Fibroblast of lung (primary cell): ENCODE results near the gene NFKBIL1. TPM values are rescaled to one million over a fixed set of nuclear protein-coding genes. Genes with fewer than 3 reads are reported as not detected.
"Not testable (repeated sequence)": the region's sequence is repeated elsewhere in the genome, so short reads cannot be mapped to it uniquely, and the experiment has no call there.

Source experiments
- DNase-seq, 2 donors: peaks; one replicate each; pipeline versions ENCODE4 v3.0.0 to v3.0.0-alpha.2; 2010; ENCODE audit warnings: low read depth in 2 of 2
- H2AFZ ChIP-seq: 2 replicates; pipeline ENCODE4 v1.5.1; 2012; ENCODE audit warnings: low read length, control low read depth, inconsistent platforms
- H3K27ac ChIP-seq: 2 replicates; pipeline ENCODE4 v1.5.1; 2011; ENCODE audit warnings: low read length, control low read depth; ENCODE audit not compliant: insufficient read depth
- H3K27me3 ChIP-seq: 2 replicates; pipeline ENCODE4 v1.5.1; 2011; ENCODE audit warnings: mild to moderate bottlenecking, low read length; ENCODE audit not compliant: control insufficient read depth, insufficient read depth
- H3K36me3 ChIP-seq: 2 replicates; pipeline ENCODE4 v1.5.1; 2011; ENCODE audit warnings: low read length; ENCODE audit not compliant: control insufficient read depth, insufficient read depth
- H3K4me1 ChIP-seq: 2 replicates; pipeline ENCODE4 v1.5.1; 2011; ENCODE audit warnings: low read length; ENCODE audit not compliant: control insufficient read depth, insufficient read depth; ENCODE audit errors: extremely low read depth
- H3K4me2 ChIP-seq: 2 replicates; pipeline ENCODE4 v1.5.1; 2011; ENCODE audit warnings: low read length, control low read depth; ENCODE audit not compliant: insufficient read depth; ENCODE audit errors: extremely low read depth
- H3K4me3 ChIP-seq, 4 experiments: fragments of 200-600 bp in 1 of 4; sonication (generic) in 1 of 4; replicated peaks in 1 of 4; 2 replicates each; pipeline ENCODE4 v1.5.1; 2011 to 2016; ENCODE audit warnings: low read length in 4 of 4, low read depth in 3 of 4, mild to moderate bottlenecking in 3 of 4, control low read depth in 2 of 4, inconsistent platforms in 1 of 4, mixed read lengths in 1 of 4; ENCODE audit not compliant: insufficient read depth in 1 of 4; ENCODE audit errors: control extremely low read depth in 1 of 4
- H3K79me2 ChIP-seq: 2 replicates; pipeline ENCODE4 v1.5.1; 2012; ENCODE audit warnings: mild to moderate bottlenecking, low read length, inconsistent platforms; ENCODE audit not compliant: control insufficient read depth, insufficient read depth
- H3K9ac ChIP-seq: 2 replicates; pipeline ENCODE4 v1.5.1; 2011; ENCODE audit warnings: mild to moderate bottlenecking, low read length, control low read depth; ENCODE audit not compliant: insufficient read depth
- H3K9me3 ChIP-seq: 2 replicates; pipeline ENCODE4 v1.5.1; 2012; ENCODE audit warnings: low read depth, low read length; ENCODE audit not compliant: control insufficient read depth, insufficient read depth
- H4K20me1 ChIP-seq: 2 replicates; pipeline ENCODE4 v1.5.1; 2011; ENCODE audit warnings: low read length; ENCODE audit not compliant: control insufficient read depth, insufficient read depth; ENCODE audit errors: extremely low read depth
- CTCF ChIP-seq, 2 donors: IDR thresholded peaks in 1 of 2; conservative IDR thresholded peaks in 1 of 2; 1 replicate in 1 of 2; 2 replicates in 1 of 2; pipeline ENCODE4 v1.5.1; 2011 to 2012; ENCODE audit warnings: low read length in 2 of 2, control low read depth in 1 of 2, inconsistent platforms in 1 of 2, low read depth in 1 of 2, mild to moderate bottlenecking in 1 of 2
- EZH2 ChIP-seq: IDR thresholded peaks from 2 replicates; pipeline ENCODE4 v1.5.1; 2012; ENCODE audit warnings: low read length, control low read depth, mild to moderate bottlenecking; ENCODE audit errors: missing control alignments
- polyA plus RNA-seq, 2 donors: library from polyadenylated mRNA; depleted of rRNA in 1 of 2; stranded (reverse) in 1 of 2; unstranded in 1 of 2; fragments of >200 nt; gene quantifications; 2 replicates each; pipeline ENCODE4 v1.2.1, GENCODE V29; 2011 to 2012; ENCODE audit warnings: missing spikeins in 1 of 2
- total RNA-seq: library from RNA; depleted of rRNA; stranded (reverse); fragments of >200 nt; gene quantifications from 2 replicates; pipeline ENCODE4 v1.2.1, GENCODE V29; 2014

The NFKBIL1 gene
- total and polyA plus RNA-seq, 2 donors (not counting 1 experiment from before 2014, with no cell fraction given): 5.1 to 44.3 TPM

GRCh38 chr6:31587791-31588777, 40.7 kb downstream of the NFKBIL1 start:
- H3K9ac ChIP-seq: no peak overlapping the region
- H3K79me2 ChIP-seq: no peaks in the 10 kb centered on the region
- H3K4me3 ChIP-seq: no peak overlapping the region
- H3K4me2 ChIP-seq: no peak overlapping the region
- TF ChIP-seq EZH2: no peak
- TF ChIP-seq CTCF (conservative IDR thresholded peaks at IDR 0.05 in 1 of 2, IDR thresholded peaks at IDR 0.05 in 1 of 2; ENCODE audit: low read depth in 1 of 2, low read length in 2 of 2): no peak
- H3K4me1 ChIP-seq: no peaks in the 10 kb centered on the region
- DNase-seq: no peak
- H3K36me3 ChIP-seq: no peaks in the 10 kb centered on the region
- peaks cover 4% of the 10 kb centered on the region for H3K27me3 ChIP-seq
- H2AFZ ChIP-seq: no peak overlapping the region
- no peaks in the 10 kb centered on the region for H4K20me1 ChIP-seq
- no peaks in the 10 kb centered on the region for H3K9me3 ChIP-seq
- H3K27ac ChIP-seq: no peak overlapping the region

- no peak overlapping the region for H2AFZ ChIP-seq
Observed at GRCh38 chr6:31588871-31589650, 41.7 kb downstream of the NFKBIL1 start.

GRCh38 chr6:31590691-31591090, 43.3 kb downstream of the NFKBIL1 start:
- H3K4me1 ChIP-seq, DNase-seq, H3K79me2 ChIP-seq, H3K27ac ChIP-seq, H3K9me3 ChIP-seq, H3K36me3 ChIP-seq, H3K9ac ChIP-seq, H2AFZ ChIP-seq, H3K4me2 ChIP-seq, H3K27me3 ChIP-seq, H3K4me3 ChIP-seq, H4K20me1 ChIP-seq: not testable (repeated sequence)

More at GRCh38 chr6:31588871-31589650, 41.7 kb downstream of the NFKBIL1 start:
- H3K9me3 ChIP-seq: no peaks in the 10 kb centered on the region
- no peak for DNase-seq
- H3K4me2 ChIP-seq: no peak overlapping the region
- H3K27me3 ChIP-seq: peaks cover 2% of the 10 kb centered on the region
- TF ChIP-seq CTCF (conservative IDR thresholded peaks at IDR 0.05 in 1 of 2, IDR thresholded peaks at IDR 0.05 in 1 of 2; ENCODE audit: low read depth in 1 of 2, low read length in 2 of 2): no peak
- TF ChIP-seq EZH2: no peak
- no peak overlapping the region for H3K9ac ChIP-seq
- no peaks in the 10 kb centered on the region for H3K36me3 ChIP-seq
- no peak overlapping the region for H3K4me3 ChIP-seq
- H3K27ac ChIP-seq: no peak overlapping the region
- no peaks in the 10 kb centered on the region for H3K79me2 ChIP-seq
- H4K20me1 ChIP-seq: no peaks in the 10 kb centered on the region
- H3K4me1 ChIP-seq: no peaks in the 10 kb centered on the region
